Endothelial cell of umbilical vein (primary cell): ENCODE results near the gene HSD17B8. TPM values are rescaled to one million over a fixed set of nuclear protein-coding genes. Genes with fewer than 3 reads are reported as not detected.
A peak's percentile ranks its signal among the peaks of the same experiment; 100 is the strongest.

ENCODE experiments used
- BruUV-seq: library from RNA; stranded (reverse); fragments of 400-500 nt; replicated peaks from 2 replicates; lab custom pipeline; 2021; lab: Mats Ljungman, UMichigan
- CTCF ChIA-PET: fragments of 300-600, 350-600 bp; sonication (Branson Sonifier 250); formaldehyde crosslinking; loops from one replicate; lab custom pipeline; 2021; ENCODE audit warnings: antibody characterized with exemption, inconsistent platforms; lab: Charles Lee
- POLR2A ChIA-PET: fragments of 300-600, 350-600 bp; sonication (Branson Sonifier 250); formaldehyde crosslinking; loops from one replicate; lab custom pipeline; 2021; ENCODE audit warnings: antibody characterized with exemption, inconsistent platforms; lab: Charles Lee
- DNase-seq: peaks from one replicate; pipeline ENCODE4 v3.0.0-alpha.2; 2011; ENCODE audit warnings: low read depth, low spot score
- FAIRE-seq: peaks from 2 replicates; lab custom pipeline; 2011; peaks lifted over from hg19 to GRCh38; lab: Jason Lieb, UNC
- H2AFZ ChIP-seq: 2 replicates; pipeline ENCODE4 v1.6.0; 2012; ENCODE audit warnings: low read depth, low read length, control low read depth, inconsistent platforms
- H3K27ac ChIP-seq: 2 replicates; pipeline ENCODE4 v1.5.1; 2011; ENCODE audit warnings: low read depth, mild to moderate bottlenecking, control low read depth, low read length, moderate library complexity; ENCODE audit not compliant: insufficient read depth
- H3K27me3 ChIP-seq, 2 experiments: 2 replicates each; pipeline versions ENCODE4 v1.6.0 to v1.6.1; 2011; ENCODE audit warnings: low read length in 2 of 2, mixed read lengths in 1 of 2; ENCODE audit not compliant: control insufficient read depth in 2 of 2, insufficient read depth in 2 of 2
- H3K36me3 ChIP-seq, 2 experiments: 2 replicates in 1 of 2; 3 replicates in 1 of 2; pipeline ENCODE4 v1.5.1; 2011; ENCODE audit warnings: low read length in 2 of 2, mild to moderate bottlenecking in 1 of 2, moderate library complexity in 1 of 2; ENCODE audit not compliant: control insufficient read depth in 2 of 2, insufficient read depth in 2 of 2; ENCODE audit errors: extremely low read depth in 1 of 2
- H3K4me1 ChIP-seq: 3 replicates; pipeline ENCODE4 v1.5.1; 2011; ENCODE audit warnings: mild to moderate bottlenecking, low read length; ENCODE audit not compliant: control insufficient read depth, insufficient read depth; ENCODE audit errors: extremely low read depth
- H3K4me2 ChIP-seq: 2 replicates; pipeline ENCODE4 v1.6.1; 2011; ENCODE audit warnings: low read length, control low read depth, mixed read lengths; ENCODE audit not compliant: insufficient read depth
- H3K4me3 ChIP-seq, 3 experiments: fragments of 200-600 bp in 1 of 3; sonication (generic), shearing (Covaris generic) in 1 of 3; replicated peaks in 1 of 3; 2 replicates each; pipeline ENCODE4 v1.5.1; 2011 to 2016; ENCODE audit warnings: control low read depth in 3 of 3, low read length in 3 of 3, mild to moderate bottlenecking in 2 of 3, inconsistent platforms in 1 of 3, low read depth in 1 of 3, moderate library complexity in 1 of 3; ENCODE audit not compliant: insufficient read depth in 1 of 3
- H3K79me2 ChIP-seq: 2 replicates; pipeline ENCODE4 v1.6.0; 2012; ENCODE audit warnings: low read length, inconsistent platforms; ENCODE audit not compliant: control insufficient read depth, insufficient read depth
- H3K9ac ChIP-seq: replicated peaks from 2 replicates; pipeline ENCODE3; 2011; ENCODE audit warnings: low read length, control low read depth; ENCODE audit not compliant: insufficient read depth; ENCODE audit errors: extremely low read depth
- H3K9me1 ChIP-seq: replicated peaks from 3 replicates; pipeline ENCODE4 v1.6.0; 2011; ENCODE audit warnings: mild to moderate bottlenecking, low read length; ENCODE audit not compliant: control insufficient read depth, insufficient read depth; ENCODE audit errors: extremely low read depth
- H3K9me3 ChIP-seq: replicated peaks from 2 replicates; pipeline ENCODE4 v1.5.1; 2012; ENCODE audit warnings: low read length, inconsistent platforms; ENCODE audit not compliant: control insufficient read depth, insufficient read depth
- H4K20me1 ChIP-seq: replicated peaks from 2 replicates; pipeline ENCODE3; 2011; ENCODE audit warnings: mild to moderate bottlenecking, low read length; ENCODE audit not compliant: control insufficient read depth, insufficient read depth; ENCODE audit errors: extremely low read depth
- EZH2 ChIP-seq: IDR thresholded peaks from 2 replicates; pipeline ENCODE4 v1.6.1; 2012; ENCODE audit warnings: borderline replicate concordance, low read depth, mild to moderate bottlenecking, moderate library complexity, low read length, inconsistent platforms; ENCODE audit not compliant: severe bottlenecking
- GATA2 ChIP-seq: IDR thresholded peaks from 2 replicates; pipeline ENCODE4 v1.7.0; 2011; ENCODE audit warnings: low read depth, mild to moderate bottlenecking, moderate library complexity, mixed read lengths, low read length; ENCODE audit not compliant: insufficient read length, insufficient read depth
- JUN ChIP-seq: IDR thresholded peaks from 2 replicates; pipeline ENCODE4 v1.6.1; 2011; ENCODE audit warnings: borderline replicate concordance, low read depth; ENCODE audit not compliant: insufficient read length, insufficient read depth
- MYC ChIP-seq: IDR thresholded peaks from one replicate; pipeline ENCODE4 v1.6.1; 2011; ENCODE audit warnings: mild to moderate bottlenecking, low read depth, low read length
- POLR2A ChIP-seq: IDR thresholded peaks from 2 replicates; pipeline ENCODE4 v1.6.1; 2012; ENCODE audit warnings: low read depth, mild to moderate bottlenecking, control low read depth, low read length
- POLR2AphosphoS5 ChIP-seq: IDR thresholded peaks from 2 replicates; pipeline ENCODE4 v1.6.1; 2012; ENCODE audit warnings: low read depth, mild to moderate bottlenecking, control low read depth, low read length, moderate library complexity; ENCODE audit not compliant: insufficient read depth
- dilution Hi-C: fragments of 300-500 bp; cut with MboI; formaldehyde crosslinking; loops from one replicate; pipeline ENCODE4 v1.15.0; 2019; ENCODE audit warnings: low sequenced_read_pairs; ENCODE audit not compliant: extremely low pct_ligation_motif_present
- intact Hi-C: fragments of 100-400 bp; cut with micrococcal nuclease; formaldehyde crosslinking; loops from one replicate; pipeline ENCODE4 v1.10.0; 2022
- polyA plus RNA-seq, 4 experiments: library from polyadenylated mRNA; depleted of rRNA in 3 of 4; stranded (reverse) in 3 of 4; unstranded in 1 of 4; fragments of >200 nt; gene quantifications; 2 replicates each; pipeline versions ENCODE4 v1.2.1 to v1.2.3, GENCODE V29; 2011 to 2012; ENCODE audit warnings: missing spikeins in 1 of 4
- total RNA-seq: library from RNA; stranded (reverse); gene quantifications from 2 replicates; pipeline ENCODE4 v1.2.3, GENCODE V29; 2021

HSD17B8 gene
- total and polyA plus RNA-seq, 2 donors (not counting 3 experiments of a cell fraction or from before 2014, with no cell fraction given): 4.0 to 8.2 TPM

DNA sequence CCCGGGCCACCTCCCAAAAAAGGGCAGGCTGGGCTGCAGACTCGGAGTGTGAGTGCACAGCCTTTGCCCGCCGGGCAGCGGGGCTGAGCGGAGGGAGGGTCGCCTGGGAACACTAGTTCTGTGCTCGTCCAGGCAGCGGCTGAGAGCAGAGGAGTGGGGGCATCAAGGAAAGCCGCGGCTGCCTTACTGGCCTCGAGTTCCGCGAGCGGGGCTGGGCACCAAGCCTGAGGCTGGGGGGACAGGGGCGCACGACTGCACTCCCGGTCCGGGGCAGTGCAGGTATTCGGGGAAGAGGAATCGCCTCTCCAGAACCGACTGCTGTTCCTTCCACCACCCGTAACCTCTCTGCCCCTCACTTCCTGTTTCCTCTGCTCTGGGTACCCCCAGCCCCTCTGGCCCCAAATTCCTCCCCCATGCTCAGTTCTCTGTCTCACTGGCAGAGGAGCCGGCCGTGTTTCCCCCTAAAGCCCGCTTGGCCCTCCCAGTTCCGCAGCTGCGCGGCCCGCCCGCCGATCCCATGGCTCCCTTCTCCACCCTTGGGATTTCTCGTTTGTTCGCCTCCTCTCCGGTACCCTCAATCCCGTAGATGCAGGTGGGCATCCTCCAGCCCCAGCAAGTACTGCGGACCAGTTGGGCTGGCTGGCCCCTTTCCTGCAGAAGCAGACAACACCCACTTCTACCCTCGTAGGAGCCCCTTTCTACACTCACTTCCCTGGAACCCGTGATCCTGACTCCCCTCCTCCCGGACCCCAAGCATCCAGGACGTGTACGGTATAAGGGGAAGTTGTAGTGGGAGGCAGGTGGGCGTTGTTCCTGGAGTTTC lies 8.9 kb downstream of the HSD17B8 start:
- H3K9me1 ChIP-seq: no peaks in the 10 kb centered on the region
- peaks cover 0 to 3% of the 10 kb centered on the region in 2 experiments for H3K36me3 ChIP-seq
- H2AFZ ChIP-seq: peak overlapping the region; percentile 8
- peaks cover 3 to 7% of the 10 kb centered on the region in 2 experiments for H3K27me3 ChIP-seq
- CTCF ChIA-PET: interaction anchor here (0.9 to 1.9 kb wide), 2 partner anchors 33 to 35 kb away, joined by 3 to 13 read pairs; no protein-coding TSS in a partner anchor
- no peaks in the 10 kb centered on the region for H4K20me1 ChIP-seq
- intact Hi-C loops: no loop called here
- peak overlapping the region; percentile 89 for H3K4me2 ChIP-seq
- H3K79me2 ChIP-seq: no peaks in the 10 kb centered on the region
- POLR2A ChIA-PET: interaction anchor here (0.6 kb wide), 1 partner anchor 104 kb away, joined by 4 read pairs; the partner anchor contains the start of gene ZBTB22
- H3K4me1 ChIP-seq: peaks cover 8% of the 10 kb centered on the region
- H3K9ac ChIP-seq: no peak overlapping the region
- dilution Hi-C loops: no loop called here
- peak overlapping the region; percentile 26 to 48 (median 30) for H3K4me3 ChIP-seq
- BruUV-seq: no TSS peak
- H3K9me3 ChIP-seq: no peaks in the 10 kb centered on the region
- FAIRE-seq (peak; percentile 15), DNase-seq (no peak)
- TF ChIP-seq POLR2AphosphoS5 (peak; percentile 47), POLR2A (peak; percentile 66), JUN (no peak), GATA2 (no peak)
- H3K27ac ChIP-seq: no peak overlapping the region

DNA sequence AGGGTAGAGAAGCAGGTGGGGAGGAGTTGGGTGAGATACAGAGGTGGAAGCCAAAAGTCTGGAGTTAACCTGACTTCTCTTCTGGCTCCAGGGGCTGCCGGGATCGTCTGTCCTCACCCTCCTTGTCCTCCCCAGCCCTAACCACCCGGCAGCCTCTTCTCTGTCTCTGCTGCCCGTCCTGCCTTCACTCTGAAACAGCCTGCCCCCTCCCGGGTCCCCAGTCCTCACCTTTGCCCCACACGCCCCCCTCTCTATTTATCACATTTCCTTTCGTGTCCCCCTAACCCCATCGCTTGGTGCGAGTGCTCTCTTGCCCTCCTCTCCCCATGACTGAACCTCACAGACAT lies 9.5 kb downstream of the HSD17B8 start:
- H3K9ac ChIP-seq: no peak overlapping the region
- H2AFZ ChIP-seq: peak overlapping the region; percentile 8
- TF ChIP-seq MYC (no peak), GATA2 (no peak), EZH2 (peak; percentile 49)
- peak overlapping the region; percentile 89 for H3K4me2 ChIP-seq
- no peak overlapping the region for H3K27ac ChIP-seq
- H3K79me2 ChIP-seq: no peaks in the 10 kb centered on the region
- FAIRE-seq (no peak), DNase-seq (no peak)
- CTCF ChIA-PET: interaction anchor here (1.9 kb wide), 1 partner anchor 35 kb away, joined by 13 read pairs; no protein-coding TSS in a partner anchor
- H3K36me3 ChIP-seq: peaks cover 0 to 3% of the 10 kb centered on the region in 2 experiments
- no peaks in the 10 kb centered on the region for H3K9me1 ChIP-seq
- H3K27me3 ChIP-seq: peaks cover 3 to 10% of the 10 kb centered on the region in 2 experiments
- H3K4me1 ChIP-seq: peaks cover 8% of the 10 kb centered on the region
- H3K4me3 ChIP-seq: peak overlapping the region in 1 of 3 experiments; percentile 30
- H3K9me3 ChIP-seq: no peaks in the 10 kb centered on the region
- dilution Hi-C loops (no loop called here), intact Hi-C loops (no loop called here)
- POLR2A ChIA-PET: no interaction called here
- H4K20me1 ChIP-seq: no peaks in the 10 kb centered on the region
- no TSS peak for BruUV-seq
